GM06990 (cell line): Measurements from ENCODE around the gene STOML2.
"Not testable (repeated sequence)": the region's sequence is repeated elsewhere in the genome, so short reads cannot be mapped to it uniquely, and the experiment has no call there.

Experiments
- DNase-seq: peaks from one replicate; pipeline ENCODE4 v3.0.0-alpha.2; 2011; ENCODE audit not compliant: insufficient read length; ENCODE audit errors: extremely low read depth
- H3K27me3 ChIP-seq: replicated peaks from 2 replicates; pipeline ENCODE4 v1.6.0; 2011; ENCODE audit warnings: low read length; ENCODE audit not compliant: control insufficient read depth, insufficient read depth
- H3K36me3 ChIP-seq: 2 replicates; pipeline ENCODE4 v1.5.1; 2011; ENCODE audit warnings: low read length; ENCODE audit not compliant: control insufficient read depth, insufficient read depth
- H3K4me3 ChIP-seq: replicated peaks from 2 replicates; pipeline ENCODE4 v1.5.1; 2011; ENCODE audit warnings: low read depth, mild to moderate bottlenecking, control low read depth, low read length
- TF ChIP-seq, protein P1 (sequence below): IDR thresholded peaks from 2 replicates; pipeline ENCODE4 v1.5.1; 2011; ENCODE audit warnings: low read length, control low read depth, mild to moderate bottlenecking, inconsistent platforms; ENCODE audit not compliant: insufficient read depth, poor library complexity, severe bottlenecking

The STOML2 gene, protein sequence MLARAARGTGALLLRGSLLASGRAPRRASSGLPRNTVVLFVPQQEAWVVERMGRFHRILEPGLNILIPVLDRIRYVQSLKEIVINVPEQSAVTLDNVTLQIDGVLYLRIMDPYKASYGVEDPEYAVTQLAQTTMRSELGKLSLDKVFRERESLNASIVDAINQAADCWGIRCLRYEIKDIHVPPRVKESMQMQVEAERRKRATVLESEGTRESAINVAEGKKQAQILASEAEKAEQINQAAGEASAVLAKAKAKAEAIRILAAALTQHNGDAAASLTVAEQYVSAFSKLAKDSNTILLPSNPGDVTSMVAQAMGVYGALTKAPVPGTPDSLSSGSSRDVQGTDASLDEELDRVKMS

DNA sequence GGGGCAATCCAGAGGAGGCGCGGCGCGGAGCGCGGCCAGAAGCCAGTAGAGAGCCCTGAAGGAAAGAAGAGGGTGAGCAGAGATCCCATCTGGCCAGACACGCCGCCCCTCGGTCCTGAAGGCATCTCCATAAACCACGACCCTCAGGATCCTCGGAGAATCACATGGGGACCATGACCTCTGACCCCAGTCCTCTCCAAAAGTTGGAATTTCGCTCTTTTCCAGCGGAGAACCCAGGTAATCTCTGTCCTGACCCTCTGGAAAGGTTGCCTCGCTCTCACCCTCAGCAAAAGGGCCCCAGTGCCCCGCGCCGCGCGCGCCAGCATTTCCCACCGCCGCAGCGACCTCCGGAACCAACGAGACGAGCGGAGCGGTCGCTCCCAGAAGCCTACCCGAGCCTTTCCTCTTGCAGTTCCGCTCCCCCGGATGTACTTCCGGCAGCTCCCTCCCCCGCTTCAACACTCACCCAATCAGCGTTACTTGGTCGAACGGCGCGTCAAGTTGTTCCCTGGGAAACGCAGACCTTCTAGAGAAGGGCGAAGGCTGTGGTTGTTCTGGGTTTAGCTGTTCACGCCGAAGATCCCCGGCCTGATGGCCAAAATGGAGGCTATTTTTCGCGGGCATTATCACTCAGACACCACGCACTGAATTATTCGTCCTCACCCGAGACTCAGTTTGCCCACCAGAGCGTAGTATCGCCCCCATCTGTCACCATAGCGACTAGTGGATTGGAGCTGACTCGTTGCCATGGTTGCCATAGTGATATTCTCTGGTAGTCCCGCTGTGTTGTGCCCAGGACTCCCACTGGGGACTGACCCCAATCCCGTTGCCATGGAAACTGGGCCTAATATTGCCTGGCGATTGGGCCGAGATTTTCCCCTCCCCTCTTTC lies at the start of gene STOML2:
Gene STOML2, minus strand, starts transcription at position 363 of the 891 bp plus-strand sequence. Its CDS starts 37 bp downstream, at position 326.
- H3K4me3 ChIP-seq: peak within 1 kb of the TSS; percentile 92
- H3K36me3 ChIP-seq: peaks cover 21% of the 10 kb centered on the region
- TF ChIP-seq, protein P1, sequence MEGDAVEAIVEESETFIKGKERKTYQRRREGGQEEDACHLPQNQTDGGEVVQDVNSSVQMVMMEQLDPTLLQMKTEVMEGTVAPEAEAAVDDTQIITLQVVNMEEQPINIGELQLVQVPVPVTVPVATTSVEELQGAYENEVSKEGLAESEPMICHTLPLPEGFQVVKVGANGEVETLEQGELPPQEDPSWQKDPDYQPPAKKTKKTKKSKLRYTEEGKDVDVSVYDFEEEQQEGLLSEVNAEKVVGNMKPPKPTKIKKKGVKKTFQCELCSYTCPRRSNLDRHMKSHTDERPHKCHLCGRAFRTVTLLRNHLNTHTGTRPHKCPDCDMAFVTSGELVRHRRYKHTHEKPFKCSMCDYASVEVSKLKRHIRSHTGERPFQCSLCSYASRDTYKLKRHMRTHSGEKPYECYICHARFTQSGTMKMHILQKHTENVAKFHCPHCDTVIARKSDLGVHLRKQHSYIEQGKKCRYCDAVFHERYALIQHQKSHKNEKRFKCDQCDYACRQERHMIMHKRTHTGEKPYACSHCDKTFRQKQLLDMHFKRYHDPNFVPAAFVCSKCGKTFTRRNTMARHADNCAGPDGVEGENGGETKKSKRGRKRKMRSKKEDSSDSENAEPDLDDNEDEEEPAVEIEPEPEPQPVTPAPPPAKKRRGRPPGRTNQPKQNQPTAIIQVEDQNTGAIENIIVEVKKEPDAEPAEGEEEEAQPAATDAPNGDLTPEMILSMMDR: no peak
- peak; percentile 87 for DNase-seq
- no peaks in the 10 kb centered on the region for H3K27me3 ChIP-seq

DNA sequence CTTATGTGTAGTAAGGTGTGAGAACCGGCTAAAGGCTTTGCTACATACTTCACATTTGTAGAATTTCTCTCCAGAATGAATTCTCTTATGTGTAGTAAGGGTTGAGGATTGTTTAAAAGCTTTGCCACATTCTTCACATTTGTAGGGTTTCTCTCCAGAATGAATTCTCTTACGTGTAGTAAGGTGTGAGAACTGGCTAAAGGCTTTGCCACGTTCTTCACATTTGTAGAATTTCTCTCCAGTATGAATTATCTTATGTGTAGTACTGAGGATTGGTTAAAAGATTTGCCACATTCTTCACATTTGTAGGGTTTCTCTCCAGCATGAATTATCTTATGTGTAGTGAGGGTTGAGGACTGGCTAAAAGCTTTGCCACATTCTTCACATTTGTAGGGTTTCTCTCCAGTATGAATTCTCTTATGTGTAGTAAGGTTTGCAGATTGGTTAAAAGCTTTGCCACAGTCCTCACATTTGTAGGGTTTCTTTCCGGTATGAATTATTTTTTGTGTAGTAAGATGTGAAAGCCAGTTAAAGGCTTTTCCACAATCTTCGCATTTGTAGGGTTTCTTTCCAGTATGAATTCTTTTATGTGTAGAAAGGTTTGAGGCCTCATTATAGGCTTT lies 45.1 kb upstream of the STOML2 start:
- H3K36me3 ChIP-seq, DNase-seq, H3K27me3 ChIP-seq, H3K4me3 ChIP-seq: not testable (repeated sequence)

DNA sequence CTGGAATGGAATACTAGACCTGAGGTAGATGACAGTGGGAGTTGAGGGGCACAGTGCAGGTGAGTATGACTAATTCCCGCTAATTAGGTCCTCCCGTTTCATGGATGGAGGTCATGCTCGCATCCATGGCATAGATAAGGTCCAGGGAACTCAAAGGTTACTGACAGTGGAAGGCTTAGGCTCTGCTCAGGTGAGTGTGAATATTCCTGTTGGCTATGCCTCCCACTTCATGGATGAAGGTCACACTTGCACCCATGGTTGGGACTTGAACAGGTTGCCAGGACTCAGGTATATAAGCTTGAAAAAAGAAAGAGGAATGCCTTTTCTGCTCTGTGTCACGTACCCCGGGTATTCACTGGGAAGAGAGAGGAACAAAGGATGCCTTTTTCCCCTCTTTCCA lies 39.1 kb upstream of the STOML2 start:
- no peak for DNase-seq
- H3K36me3 ChIP-seq: no peaks in the 10 kb centered on the region
- TF ChIP-seq, protein P1: no peak
- no peak overlapping the region for H3K4me3 ChIP-seq
- no peaks in the 10 kb centered on the region for H3K27me3 ChIP-seq

DNA sequence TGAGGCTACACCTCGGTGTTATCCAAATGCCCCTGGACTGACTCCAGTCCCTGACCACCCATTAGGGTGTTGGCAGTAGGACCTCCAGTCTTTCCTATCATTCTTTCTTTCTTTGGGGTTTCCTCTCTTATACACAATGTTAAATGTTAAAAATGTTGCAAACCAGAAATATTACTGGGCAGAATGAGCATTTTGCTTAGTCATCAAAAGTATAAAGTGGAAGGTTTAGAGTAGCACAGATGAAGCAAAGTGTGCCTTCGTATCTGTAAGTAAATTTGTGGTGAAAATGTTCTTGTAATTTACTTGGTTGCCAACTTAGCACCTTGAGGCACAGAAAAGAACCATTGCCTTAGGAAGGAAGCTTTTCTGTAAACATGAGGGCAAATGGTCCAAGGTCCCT lies 37.2 kb upstream of the STOML2 start:
- no peak for DNase-seq
- Histone ChIP-seq H3K36me3 (no peaks in the 10 kb centered on the region), H3K4me3 (no peak overlapping the region), H3K27me3 (no peaks in the 10 kb centered on the region)
- TF ChIP-seq, protein P1: no peak

DNA sequence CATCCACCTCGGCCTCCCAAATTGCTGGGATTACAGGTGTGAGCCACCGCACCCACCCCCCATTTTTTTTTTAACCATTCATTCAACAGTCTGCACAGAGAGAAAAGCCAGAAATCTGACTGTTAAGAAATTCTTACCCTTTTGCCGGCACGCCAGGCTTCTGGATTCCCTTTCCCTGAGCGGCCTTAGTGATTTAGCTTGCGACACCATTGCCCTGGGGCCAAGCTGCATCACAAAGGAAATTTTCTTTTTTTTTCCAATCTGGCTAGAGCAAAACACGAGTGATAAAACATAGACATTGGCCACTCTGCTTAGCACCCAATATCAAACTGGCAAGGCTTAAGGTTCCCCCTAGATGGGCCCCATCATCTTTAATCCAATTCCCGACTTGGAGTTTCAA lies 33.9 kb upstream of the STOML2 start:
- TF ChIP-seq, protein P1: no peak
- H3K36me3 ChIP-seq: no peaks in the 10 kb centered on the region
- no peak for DNase-seq
- no peaks in the 10 kb centered on the region for H3K27me3 ChIP-seq
- H3K4me3 ChIP-seq: no peak overlapping the region

DNA sequence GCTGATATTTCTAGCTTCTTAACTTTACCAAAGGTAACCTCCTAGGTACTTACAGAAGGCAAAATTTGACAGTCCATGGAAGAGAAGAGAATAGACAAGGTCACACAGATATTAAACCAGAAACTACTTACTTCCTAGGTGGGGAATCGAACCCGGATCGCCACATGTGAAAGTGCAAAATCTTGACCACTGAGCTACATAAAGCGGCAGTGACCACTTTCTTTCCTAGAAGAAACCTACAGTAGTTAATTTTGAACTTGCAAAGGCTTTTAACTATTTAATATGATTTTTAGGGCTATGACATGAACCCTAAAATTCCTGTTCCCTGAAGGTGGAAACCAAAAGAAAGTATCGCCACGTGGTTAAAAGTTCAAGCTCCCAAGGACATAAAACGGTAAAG lies 33.1 kb upstream of the STOML2 start:
- no peaks in the 10 kb centered on the region for H3K27me3 ChIP-seq
- H3K4me3 ChIP-seq: no peak overlapping the region
- DNase-seq: no peak
- TF ChIP-seq, protein P1: no peak
- H3K36me3 ChIP-seq: no peaks in the 10 kb centered on the region
